Measurements from ENCODE around the gene PPP4R2. TPM values are rescaled to one million over a fixed set of nuclear protein-coding genes. Genes with fewer than 3 reads are reported as not detected.
A peak's percentile ranks its signal among the peaks of the same experiment; 100 is the strongest.

Gene PPP4R2
- total RNA-seq, 3 donors from 2014 or later, result 34.6 to 71.4 (median 49.2) TPM

GRCh38 chr3:73094951-73095350 is 98.3 kb downstream of the PPP4R2 start:
- no peaks in the 10 kb centered on the region for H3K27me3 ChIP-seq
- intact Hi-C loops (cut with DNase I; ENCODE audit: low total_unique reads), result no loop called here
- H3K4me3 ChIP-seq, result peak overlapping the region in 1 of 3 donors; percentile 25
- no peaks in the 10 kb centered on the region for H3K9me3 ChIP-seq
- peak overlapping the region in 1 of 2 donors; percentile 58 for H3K27ac ChIP-seq
- no peaks in the 10 kb centered on the region for H3K36me3 ChIP-seq
- no peaks in the 10 kb centered on the region for H3K4me1 ChIP-seq
- DNase-seq (ENCODE audit: low spot score in 2 of 2), result peak in 1 of 2 donors; percentile 28
- TF ChIP-seq POLR2AphosphoS5 (IDR thresholded peaks at IDR 0.05) (no peak), CTCF (IDR thresholded peaks at IDR 0.05) (no peak), POLR2A (IDR thresholded peaks at IDR 0.05) (no peak)

- Histone ChIP-seq H3K4me3 (no peak overlapping the region), H3K9me3 (no peaks in the 10 kb centered on the region), H3K27me3 (no peaks in the 10 kb centered on the region), H3K36me3 (no peaks in the 10 kb centered on the region), H3K27ac (no peak overlapping the region), H3K4me1 (no peaks in the 10 kb centered on the region)
- no peak for DNase-seq (ENCODE audit: low spot score in 2 of 2)
- TF ChIP-seq POLR2AphosphoS5 (IDR thresholded peaks at IDR 0.05), result no peak
- no peak for TF ChIP-seq CTCF (IDR thresholded peaks at IDR 0.05)
- no peak for TF ChIP-seq POLR2A (IDR thresholded peaks at IDR 0.05)
- intact Hi-C loops (cut with DNase I; ENCODE audit: low total_unique reads), result no loop called here
These were observed 99.6 kb downstream of the PPP4R2 start for GRCh38 chr3:73096169-73096568.

GRCh38 chr3:73098026-73098425 is 101.4 kb downstream of the PPP4R2 start:
- Histone ChIP-seq H3K27me3 (no peaks in the 10 kb centered on the region), H3K27ac (no peak overlapping the region), H3K36me3 (no peaks in the 10 kb centered on the region), H3K4me1 (no peaks in the 10 kb centered on the region), H3K9me3 (no peaks in the 10 kb centered on the region), H3K4me3 (no peak overlapping the region)
- DNase-seq (ENCODE audit: low spot score in 2 of 2), result no peak
- TF ChIP-seq CTCF (IDR thresholded peaks at IDR 0.05) (no peak), POLR2A (IDR thresholded peaks at IDR 0.05) (no peak), POLR2AphosphoS5 (IDR thresholded peaks at IDR 0.05) (no peak)
- intact Hi-C loops (cut with DNase I; ENCODE audit: low total_unique reads), result no loop called here

- intact Hi-C loops (cut with DNase I; ENCODE audit: low total_unique reads), result no loop called here
- no peaks in the 10 kb centered on the region for H3K27me3 ChIP-seq
- H3K4me1 ChIP-seq, result no peaks in the 10 kb centered on the region
- no peaks in the 10 kb centered on the region for H3K9me3 ChIP-seq
- H3K36me3 ChIP-seq, result no peaks in the 10 kb centered on the region
- no peak for DNase-seq (ENCODE audit: low spot score in 2 of 2)
- TF ChIP-seq POLR2A (IDR thresholded peaks at IDR 0.05), result no peak
- no peak for TF ChIP-seq POLR2AphosphoS5 (IDR thresholded peaks at IDR 0.05)
- no peak for TF ChIP-seq CTCF (IDR thresholded peaks at IDR 0.05)
- peak overlapping the region in 1 of 2 donors; percentile 12 for H3K27ac ChIP-seq
- no peak overlapping the region for H3K4me3 ChIP-seq
These were observed 102.3 kb downstream of the PPP4R2 start for GRCh38 chr3:73098873-73099272.

- Histone ChIP-seq H3K4me3 (no peak overlapping the region), H3K36me3 (no peaks in the 10 kb centered on the region), H3K27ac (peak overlapping the region; percentile 54 to 58), H3K4me1 (no peaks in the 10 kb centered on the region), H3K9me3 (no peaks in the 10 kb centered on the region), H3K27me3 (no peaks in the 10 kb centered on the region)
- intact Hi-C loops (cut with DNase I; ENCODE audit: low total_unique reads), result no loop called here
- no peak for TF ChIP-seq POLR2AphosphoS5 (IDR thresholded peaks at IDR 0.05)
- peak; percentile 88 to 97 (median 95) for TF ChIP-seq CTCF (IDR thresholded peaks at IDR 0.05)
- peak; percentile 84 to 86 for DNase-seq (ENCODE audit: low spot score in 2 of 2)
These were observed 104.3 kb downstream of the PPP4R2 start for GRCh38 chr3:73100741-73101559.

All from breast epithelium (tissue), 4 donors.